Lung (tissue), 16 donors: Measurements from ENCODE around the gene RUFY2. TPM values are rescaled to one million over a fixed set of nuclear protein-coding genes. Genes with fewer than 3 reads are reported as not detected.
A peak's percentile ranks its signal among the peaks of the same experiment; 100 is the strongest.
"Not testable (repeated sequence)": the region's sequence is repeated elsewhere in the genome, so short reads cannot be mapped to it uniquely, and the experiment has no call there.

ENCODE experiments used
- ATAC-seq: fragments of 200-7000 bp; cut with Tn5 transposase; one replicate; pipeline ENCODE4 v1.9.1; 2020; ENCODE audit warnings: moderate number of reproducible peaks; ENCODE audit not compliant: insufficient read depth, low FRiP score
- DNase-seq, 3 donors: peaks; one replicate each; pipeline ENCODE4 v3.0.0-alpha.2; 2013 to 2017
- H3K27ac ChIP-seq, 2 donors: one replicate each; pipeline ENCODE4 v1.5.1; 2013; ENCODE audit warnings: mild to moderate bottlenecking in 2 of 2, moderate library complexity in 2 of 2, control low read depth in 1 of 2, inconsistent platforms in 1 of 2, low read depth in 1 of 2, low read length in 1 of 2
- H3K27me3 ChIP-seq, 3 donors: one replicate each; pipeline ENCODE4 v1.5.1; 2013; ENCODE audit warnings: low read length in 2 of 3; ENCODE audit not compliant: control insufficient read depth in 3 of 3, insufficient read depth in 3 of 3
- H3K36me3 ChIP-seq, 4 donors: one replicate each; pipeline ENCODE4 v1.5.1; 2013; ENCODE audit warnings: low read length in 4 of 4, mild to moderate bottlenecking in 1 of 4, moderate library complexity in 1 of 4; ENCODE audit not compliant: control insufficient read depth in 4 of 4, insufficient read depth in 4 of 4
- H3K4me1 ChIP-seq, 5 donors: one replicate each; pipeline ENCODE4 v1.5.1; 2013; ENCODE audit warnings: low read length in 5 of 5, mild to moderate bottlenecking in 2 of 5, moderate library complexity in 1 of 5; ENCODE audit not compliant: control insufficient read depth in 5 of 5, insufficient read depth in 5 of 5
- H3K4me3 ChIP-seq: one replicate; pipeline ENCODE4 v1.5.1; 2013; ENCODE audit warnings: mild to moderate bottlenecking, control low read depth, moderate library complexity
- H3K9ac ChIP-seq, 2 donors: one replicate each; pipeline ENCODE4 v1.5.1; 2013; ENCODE audit warnings: low read length in 2 of 2, control low read depth in 1 of 2; ENCODE audit not compliant: insufficient read depth in 1 of 2
- H3K9me3 ChIP-seq, 4 donors: one replicate each; pipeline ENCODE4 v1.5.1; 2013; ENCODE audit warnings: low read length in 3 of 4, mild to moderate bottlenecking in 1 of 4, moderate library complexity in 1 of 4; ENCODE audit not compliant: control insufficient read depth in 4 of 4, insufficient read depth in 3 of 4
- CTCF ChIP-seq: IDR thresholded peaks from 2 replicates; pipeline ENCODE4 v1.5.1; 2012; ENCODE audit warnings: mild to moderate bottlenecking; ENCODE audit errors: control extremely low read depth, extremely low read depth
- WGBS, 2 donors: extraction: QIAGEN DNeasy Blood & Tissue Kit; methylation state at CpG; one replicate each; pipeline ENCODE4 v1.1.7; 2013; 5-methylcytosine and 5-hydroxymethylcytosine counted together
- long read RNA-seq, 5 donors: transcript quantifications; one replicate each; lab custom pipeline, GENCODE V29; 2026
- polyA plus RNA-seq, 2 donors: library from polyadenylated mRNA; stranded (reverse); fragments of 200-250 nt; gene quantifications; one replicate each; pipeline ENCODE4 v1.2.1, GENCODE V29; 2013
- total RNA-seq, 2 donors: library from RNA; depleted of rRNA in 1 of 2; stranded (reverse); fragments of >200 nt in 1 of 2; gene quantifications; one replicate each; pipeline ENCODE4 v1.2.1, GENCODE V29; 2014 to 2021
- donor health status: control.
- donor health status: control.
- donor health status: Bipolar disorder and iron deficiency.
- donor health status: healthy.
- donor health status: DM: yes; HTN: yes; CAD: no.

RUFY2 gene, protein sequence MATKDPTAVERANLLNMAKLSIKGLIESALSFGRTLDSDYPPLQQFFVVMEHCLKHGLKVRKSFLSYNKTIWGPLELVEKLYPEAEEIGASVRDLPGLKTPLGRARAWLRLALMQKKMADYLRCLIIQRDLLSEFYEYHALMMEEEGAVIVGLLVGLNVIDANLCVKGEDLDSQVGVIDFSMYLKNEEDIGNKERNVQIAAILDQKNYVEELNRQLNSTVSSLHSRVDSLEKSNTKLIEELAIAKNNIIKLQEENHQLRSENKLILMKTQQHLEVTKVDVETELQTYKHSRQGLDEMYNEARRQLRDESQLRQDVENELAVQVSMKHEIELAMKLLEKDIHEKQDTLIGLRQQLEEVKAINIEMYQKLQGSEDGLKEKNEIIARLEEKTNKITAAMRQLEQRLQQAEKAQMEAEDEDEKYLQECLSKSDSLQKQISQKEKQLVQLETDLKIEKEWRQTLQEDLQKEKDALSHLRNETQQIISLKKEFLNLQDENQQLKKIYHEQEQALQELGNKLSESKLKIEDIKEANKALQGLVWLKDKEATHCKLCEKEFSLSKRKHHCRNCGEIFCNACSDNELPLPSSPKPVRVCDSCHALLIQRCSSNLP
- total RNA-seq (10 to 100 TPM; 19.1 to 55.3 TPM), polyA plus RNA-seq (1 to 10 TPM; 4.2 to 7.8 TPM)
- long read RNA-seq, donor 1, full-length matches to known transcripts = 4 of 4 reads
- long read RNA-seq, donor 1, partial matches to known transcripts = 0 of 4 reads
- long read RNA-seq, donor 1, other reads (novel, unspliced or antisense) = 0 of 4 reads
- long read RNA-seq, donor 2 = 0 reads
- long read RNA-seq, donor 3, partial matches to known transcripts = 0 of 2 reads
- long read RNA-seq, donor 3, other reads (novel, unspliced or antisense) = 0 of 2 reads
- long read RNA-seq, donor 4, partial matches to known transcripts = 0 of 2 reads
- long read RNA-seq, donor 4, other reads (novel, unspliced or antisense) = 0 of 2 reads
- long read RNA-seq, donor 5 = 0 reads

DNA sequence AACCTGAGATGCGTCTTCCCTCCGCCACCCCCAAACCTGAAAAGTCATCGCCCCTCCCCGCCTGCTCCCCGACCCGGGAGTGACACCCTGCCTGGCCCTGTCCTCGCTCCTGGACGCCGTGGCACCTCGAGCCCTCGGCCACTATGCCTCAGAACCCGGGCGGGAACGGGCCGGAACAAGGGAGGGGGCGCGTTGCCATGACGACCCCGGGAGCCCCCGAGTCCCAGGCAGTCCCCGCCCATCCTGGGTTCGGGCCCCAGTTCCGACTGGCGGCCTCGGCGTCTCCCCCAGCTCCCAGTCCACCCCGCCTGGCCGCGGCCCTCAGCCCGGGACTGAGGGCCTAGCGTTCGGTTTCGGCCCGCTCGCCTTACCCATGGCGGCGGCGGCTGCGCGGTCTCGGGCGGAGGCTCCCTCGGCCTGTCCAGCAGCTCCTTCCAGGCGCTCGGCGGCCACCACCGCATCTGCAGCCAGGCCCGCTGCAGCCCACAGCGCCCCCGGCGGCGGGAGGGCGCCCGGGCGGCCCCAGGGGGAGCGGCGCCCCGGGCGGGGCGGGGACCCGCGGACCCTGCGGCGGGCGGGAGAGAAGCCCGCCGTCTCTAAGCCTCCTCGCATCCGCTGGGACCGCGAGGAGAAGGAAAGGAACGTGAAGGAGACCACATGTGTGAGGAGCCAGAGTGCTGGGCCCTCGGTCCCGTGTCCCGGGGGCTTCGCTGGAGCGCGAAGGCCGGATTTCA lies at the start of gene RUFY2:
Gene RUFY2, minus strand, starts transcription at position 463 of the 734 bp plus-strand sequence. Its CDS starts 88 bp downstream, at position 375.
- Histone ChIP-seq H3K4me1 (peaks cover 0 to 5% (median 3%) of the 10 kb centered on the region in 5 donors), H3K36me3 (peaks cover 0 to 3% (median 1%) of the 10 kb centered on the region in 4 donors), H3K9me3 (no peaks in the 10 kb centered on the region), H3K27me3 (no peaks in the 10 kb centered on the region), H3K27ac (peak within 1 kb of the TSS; percentile 91 to 96), H3K4me3 (peak within 1 kb of the TSS; percentile 99), H3K9ac (peak within 1 kb of the TSS; percentile 83 to 93)
- peak; percentile 47 for TF ChIP-seq CTCF
- DNase-seq (peak; percentile 86 to 91 (median 90)), ATAC-seq (peak; percentile 97)
- WGBS, 2 donors = 0 to 1% methylated on average over 62 to 79 of the region's 79 CpGs

DNA sequence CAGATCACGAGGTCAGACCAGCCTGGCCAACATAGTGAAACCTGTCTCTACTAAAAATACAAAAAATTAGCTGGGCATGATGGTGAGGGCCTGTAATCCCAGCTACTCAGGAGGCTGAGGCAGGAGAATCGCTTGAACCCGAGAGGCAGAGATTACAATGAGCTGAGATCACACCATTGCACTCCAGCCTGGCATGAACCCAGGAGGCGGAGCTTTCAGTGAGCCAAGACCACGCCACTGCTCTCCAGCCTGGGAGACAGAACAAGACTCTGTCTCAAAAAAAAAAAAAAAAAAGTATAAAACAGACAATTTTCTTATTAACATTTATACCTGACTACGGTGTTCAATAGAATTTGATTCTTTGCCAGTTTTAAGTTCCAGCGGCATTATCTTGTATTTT lies 42.6 kb upstream of the RUFY2 start:
- not testable (repeated sequence) for H3K27me3 ChIP-seq, H3K27ac ChIP-seq, H3K9ac ChIP-seq, H3K4me3 ChIP-seq, H3K36me3 ChIP-seq, ATAC-seq, H3K4me1 ChIP-seq, H3K9me3 ChIP-seq
- peak; percentile 23 to 65 (median 48) for DNase-seq
- 83 to 91% methylated on average over 7 of the region's 7 CpGs for WGBS, 2 donors

GRCh38 chr10:68446179-68446578 lies 39.1 kb upstream of the RUFY2 start:
- no peak for ATAC-seq
- H3K9ac ChIP-seq = no peak overlapping the region

More at GRCh38 chr10:68446179-68446578, 39.1 kb upstream of the RUFY2 start:
- Histone ChIP-seq H3K36me3 (peaks cover 0 to 2% (median 0%) of the 10 kb centered on the region in 4 donors), H3K4me1 (peaks cover 0 to 4% (median 0%) of the 10 kb centered on the region in 5 donors), H3K9me3 (no peaks in the 10 kb centered on the region), H3K27ac (no peak overlapping the region), H3K27me3 (no peaks in the 10 kb centered on the region), H3K4me3 (no peak overlapping the region)
- DNase-seq = no peak
- 74 to 100% methylated on average over 1 of the region's 1 CpG for WGBS, 2 donors
- no peak for TF ChIP-seq CTCF
